ENCODE data around the gene PSMA7. TPM values are rescaled to one million over a fixed set of nuclear protein-coding genes. Genes with fewer than 3 reads are reported as not detected.
"Not testable (repeated sequence)": the region's sequence is repeated elsewhere in the genome, so short reads cannot be mapped to it uniquely, and the experiment has no call there.

PSMA7 gene
- total and polyA plus RNA-seq, 4 donors: 136 to 259 (median 206) TPM

DNA sequence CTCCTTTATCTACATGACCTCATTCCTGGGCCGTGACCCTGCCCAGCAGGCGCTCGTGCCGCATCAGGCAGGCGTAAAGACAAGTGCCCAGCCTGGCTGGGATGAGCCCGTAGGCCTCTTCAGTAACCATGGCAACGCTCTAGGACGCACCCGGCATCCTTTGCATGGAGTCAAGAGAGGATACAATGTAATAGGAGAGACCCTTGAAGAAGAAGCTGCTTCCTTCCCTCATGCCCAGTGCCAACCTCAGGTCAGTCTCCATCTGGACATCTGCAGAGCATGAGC, 25.9 kb downstream of the PSMA7 start:
- Histone ChIP-seq H3K9me3 (ENCODE audit: control insufficient read depth, low read length) (peaks cover 8% of the 10 kb centered on the region), H3K36me3 (ENCODE audit: control insufficient read depth in 1 of 2, insufficient read depth in 2 of 2, low read length in 1 of 2) (no peaks in the 10 kb centered on the region), H3K27ac (ENCODE audit: low read depth in 1 of 2, low read length in 2 of 2) (no peak overlapping the region), H3K4me3 (ENCODE audit: low read length in 2 of 2) (no peak overlapping the region), H3K4me1 (ENCODE audit: control insufficient read depth in 1 of 2, insufficient read depth in 2 of 2, low read length in 2 of 2) (no peaks in the 10 kb centered on the region), H3K27me3 (ENCODE audit: control insufficient read depth in 1 of 2, insufficient read depth in 2 of 2, low read length in 1 of 2) (no peaks in the 10 kb centered on the region)
- DNase-seq (no peak), ATAC-seq (ENCODE audit: low FRiP score) (no peak)
- intact Hi-C loops (cut with DNase I): no loop called here
- WGBS, 2 donors: 60 to 70% methylated on average over 9 of the region's 9 CpGs

DNA sequence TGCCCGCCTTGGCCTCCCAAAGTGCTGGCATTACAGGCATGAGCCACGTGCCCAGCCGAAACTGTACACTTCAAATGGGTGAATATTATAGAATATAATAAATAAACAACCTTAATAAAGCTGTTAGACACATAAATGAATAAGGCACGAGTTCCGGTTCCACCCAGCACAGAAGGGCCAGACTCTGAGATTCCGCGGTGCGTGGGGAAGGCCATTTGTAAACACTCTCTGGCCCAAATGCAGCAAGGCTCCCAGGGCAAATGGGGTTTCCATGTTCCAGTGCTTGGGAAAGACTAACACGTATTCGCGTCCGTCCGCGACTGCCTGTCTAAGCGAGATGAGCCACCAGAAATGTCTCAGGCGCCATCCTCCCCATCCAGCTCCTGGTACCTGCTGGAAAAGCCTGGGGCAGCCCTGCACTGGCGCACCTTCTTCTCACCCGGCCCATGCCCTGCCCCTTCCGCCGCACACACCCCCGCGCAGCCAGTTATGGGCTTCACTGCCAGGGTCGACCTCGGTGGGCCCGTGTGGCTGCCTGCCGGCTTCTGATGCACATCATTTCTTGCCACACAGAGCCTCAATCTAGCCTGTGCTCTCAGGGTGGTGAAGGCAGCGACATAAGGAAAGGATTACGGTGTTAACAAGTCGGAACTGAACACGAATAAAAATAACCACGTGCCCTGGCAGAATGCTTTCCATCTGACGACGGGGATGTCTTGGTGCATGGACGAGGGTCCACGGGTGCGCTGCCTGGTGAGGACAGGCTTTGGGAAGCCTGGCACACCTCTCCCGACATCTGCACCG, 26.4 kb downstream of the PSMA7 start:
- Histone ChIP-seq H3K9me3 (ENCODE audit: control insufficient read depth, low read length) (peaks cover 10% of the 10 kb centered on the region), H3K4me3 (ENCODE audit: low read length in 2 of 2) (no peak overlapping the region), H3K27me3 (ENCODE audit: control insufficient read depth in 1 of 2, insufficient read depth in 2 of 2, low read length in 1 of 2) (no peaks in the 10 kb centered on the region), H3K36me3 (ENCODE audit: control insufficient read depth in 1 of 2, insufficient read depth in 2 of 2, low read length in 1 of 2) (no peaks in the 10 kb centered on the region), H3K4me1 (ENCODE audit: control insufficient read depth in 1 of 2, insufficient read depth in 2 of 2, low read length in 2 of 2) (no peaks in the 10 kb centered on the region), H3K27ac (ENCODE audit: low read depth in 1 of 2, low read length in 2 of 2) (no peak overlapping the region)
- ATAC-seq (ENCODE audit: low FRiP score) (no peak), DNase-seq (no peak)
- WGBS, 2 donors: 83 to 85% methylated on average over 38 of the region's 38 CpGs
- intact Hi-C loops (cut with DNase I): no loop called here

DNA sequence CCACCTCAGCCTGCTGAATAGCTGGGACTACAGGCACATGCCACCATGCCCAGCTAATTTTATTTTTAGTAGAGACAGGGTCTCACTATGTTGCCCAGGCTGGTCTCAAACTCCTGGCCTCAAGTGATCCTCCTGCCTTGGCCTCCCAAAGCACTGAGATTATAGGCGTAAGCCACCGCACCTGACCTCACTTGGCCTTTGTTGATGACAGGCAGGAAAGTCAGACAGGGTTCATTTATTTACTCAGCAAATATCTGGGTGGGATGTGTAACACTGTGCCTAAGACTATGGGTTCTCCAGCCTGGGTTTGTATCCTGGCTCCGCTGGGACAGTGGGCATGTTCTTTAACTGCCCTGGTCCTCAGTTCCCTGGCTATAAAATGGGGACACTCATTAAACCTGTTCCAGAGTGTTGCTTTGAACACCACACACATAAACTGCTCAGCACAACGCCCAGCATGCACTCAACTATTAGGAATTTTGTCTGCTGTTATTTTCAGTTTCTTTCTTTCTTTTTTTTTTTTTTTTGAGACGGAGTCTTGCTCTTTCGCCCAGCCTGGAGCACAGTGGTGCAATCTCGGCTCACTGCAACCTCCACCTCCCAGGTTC, 27.3 kb downstream of the PSMA7 start:
- H3K4me3 ChIP-seq (ENCODE audit: low read length in 2 of 2); intact Hi-C loops (cut with DNase I); H3K4me1 ChIP-seq (ENCODE audit: control insufficient read depth in 1 of 2, insufficient read depth in 2 of 2, low read length in 2 of 2); H3K27me3 ChIP-seq (ENCODE audit: control insufficient read depth in 1 of 2, insufficient read depth in 2 of 2, low read length in 1 of 2); H3K27ac ChIP-seq (ENCODE audit: low read depth in 1 of 2, low read length in 2 of 2); ATAC-seq (ENCODE audit: low FRiP score); DNase-seq; H3K36me3 ChIP-seq (ENCODE audit: control insufficient read depth in 1 of 2, insufficient read depth in 2 of 2, low read length in 1 of 2): not testable (repeated sequence)
- WGBS, 2 donors: 63 to 73% methylated on average over 5 to 7 of the region's 7 CpGs
- H3K9me3 ChIP-seq (ENCODE audit: control insufficient read depth, low read length): peaks cover 10% of the 10 kb centered on the region

DNA sequence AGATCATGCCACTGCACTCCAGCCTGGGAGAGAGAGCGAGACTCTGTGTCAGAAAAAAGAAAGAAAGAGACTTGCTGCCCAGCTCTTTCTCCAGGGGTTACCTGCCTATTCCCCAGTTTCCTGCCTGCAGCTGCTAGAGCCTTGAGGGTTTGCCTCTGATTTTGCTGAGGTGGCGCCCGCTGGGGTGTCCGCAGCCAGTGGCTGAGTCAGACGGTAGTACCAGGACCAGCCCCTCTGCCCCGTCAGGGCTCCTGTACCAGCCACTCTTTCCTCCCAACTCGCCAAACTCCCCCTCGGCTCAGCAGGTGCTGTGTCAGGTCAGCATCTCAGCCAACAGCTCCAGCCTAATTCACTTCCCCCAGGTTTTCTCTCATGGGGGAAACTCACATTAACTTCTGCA, 28.3 kb downstream of the PSMA7 start:
- intact Hi-C loops (cut with DNase I): no loop called here
- H3K9me3 ChIP-seq (ENCODE audit: control insufficient read depth, low read length): peaks cover 10% of the 10 kb centered on the region
- WGBS, 2 donors: 21 to 42% methylated on average over 6 to 8 of the region's 8 CpGs
- DNase-seq: no peak
- H3K4me3 ChIP-seq (ENCODE audit: low read length in 2 of 2): no peak overlapping the region
- no peaks in the 10 kb centered on the region for H3K27me3 ChIP-seq (ENCODE audit: control insufficient read depth in 1 of 2, insufficient read depth in 2 of 2, low read length in 1 of 2)
- H3K36me3 ChIP-seq (ENCODE audit: control insufficient read depth in 1 of 2, insufficient read depth in 2 of 2, low read length in 1 of 2): no peaks in the 10 kb centered on the region
- H3K27ac ChIP-seq (ENCODE audit: low read depth in 1 of 2, low read length in 2 of 2): no peak overlapping the region
- ATAC-seq (ENCODE audit: low FRiP score): no peak
- no peaks in the 10 kb centered on the region for H3K4me1 ChIP-seq (ENCODE audit: control insufficient read depth in 1 of 2, insufficient read depth in 2 of 2, low read length in 2 of 2)

DNA sequence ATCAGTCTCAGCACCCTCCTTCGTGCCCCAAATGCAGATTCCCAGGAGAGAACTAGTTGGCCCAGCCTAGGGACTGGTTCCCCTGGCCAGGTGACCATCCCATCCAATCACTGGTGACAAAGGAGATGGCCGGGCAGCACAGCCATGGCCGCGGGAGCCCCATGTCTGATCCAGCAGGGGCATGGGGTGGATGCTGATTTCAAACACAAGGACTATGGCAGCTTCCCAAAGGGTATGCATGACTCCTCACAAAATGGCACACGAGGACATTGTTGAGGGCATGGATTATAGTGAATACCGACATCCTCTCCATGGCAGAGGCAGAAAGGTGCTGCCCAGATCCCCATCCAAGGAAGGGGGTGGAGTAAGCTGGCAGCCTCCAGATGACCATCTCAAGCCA, 30.8 kb downstream of the PSMA7 start:
- H3K27ac ChIP-seq (ENCODE audit: low read depth in 1 of 2, low read length in 2 of 2): no peak overlapping the region
- ATAC-seq (ENCODE audit: low FRiP score) (no peak), DNase-seq (no peak)
- intact Hi-C loops (cut with DNase I): no loop called here
- peaks cover 17% of the 10 kb centered on the region for H3K9me3 ChIP-seq (ENCODE audit: control insufficient read depth, low read length)
- no peak overlapping the region for H3K4me3 ChIP-seq (ENCODE audit: low read length in 2 of 2)
- H3K4me1 ChIP-seq (ENCODE audit: control insufficient read depth in 1 of 2, insufficient read depth in 2 of 2, low read length in 2 of 2): no peaks in the 10 kb centered on the region
- 91 to 92% methylated on average over 6 of the region's 6 CpGs for WGBS, 2 donors
- H3K27me3 ChIP-seq (ENCODE audit: control insufficient read depth in 1 of 2, insufficient read depth in 2 of 2, low read length in 1 of 2): no peaks in the 10 kb centered on the region
- no peaks in the 10 kb centered on the region for H3K36me3 ChIP-seq (ENCODE audit: control insufficient read depth in 1 of 2, insufficient read depth in 2 of 2, low read length in 1 of 2)

DNA sequence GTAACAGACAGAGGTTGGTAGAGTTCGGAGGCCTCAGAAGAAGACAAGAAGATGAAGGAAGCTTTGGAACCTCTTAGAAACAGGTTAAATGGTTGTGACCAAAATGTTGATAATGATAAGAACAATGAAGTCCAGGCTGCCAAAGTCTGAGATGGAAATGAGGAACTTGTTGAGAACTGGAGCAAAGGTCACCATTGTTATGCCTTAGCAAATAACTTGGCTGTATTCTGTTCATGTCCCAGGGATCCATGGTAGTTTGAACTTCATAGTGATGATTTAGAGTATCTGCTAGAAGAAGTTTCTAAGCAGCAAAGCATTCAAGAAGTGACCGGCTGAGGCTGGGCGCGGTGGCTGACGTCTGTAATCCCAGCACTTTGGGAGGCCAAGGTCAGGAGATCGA, 32.0 kb downstream of the PSMA7 start:
- Histone ChIP-seq H3K27me3 (ENCODE audit: control insufficient read depth in 1 of 2, insufficient read depth in 2 of 2, low read length in 1 of 2) (no peaks in the 10 kb centered on the region), H3K27ac (ENCODE audit: low read depth in 1 of 2, low read length in 2 of 2) (no peak overlapping the region), H3K4me3 (ENCODE audit: low read length in 2 of 2) (no peak overlapping the region), H3K9me3 (ENCODE audit: control insufficient read depth, low read length) (peaks cover 23% of the 10 kb centered on the region), H3K4me1 (ENCODE audit: control insufficient read depth in 1 of 2, insufficient read depth in 2 of 2, low read length in 2 of 2) (no peaks in the 10 kb centered on the region), H3K36me3 (ENCODE audit: control insufficient read depth in 1 of 2, insufficient read depth in 2 of 2, low read length in 1 of 2) (no peaks in the 10 kb centered on the region)
- intact Hi-C loops (cut with DNase I): no loop called here
- no peak for DNase-seq
- no peak for ATAC-seq (ENCODE audit: low FRiP score)
- 94 to 97% methylated on average over 6 of the region's 6 CpGs for WGBS, 2 donors

DNA sequence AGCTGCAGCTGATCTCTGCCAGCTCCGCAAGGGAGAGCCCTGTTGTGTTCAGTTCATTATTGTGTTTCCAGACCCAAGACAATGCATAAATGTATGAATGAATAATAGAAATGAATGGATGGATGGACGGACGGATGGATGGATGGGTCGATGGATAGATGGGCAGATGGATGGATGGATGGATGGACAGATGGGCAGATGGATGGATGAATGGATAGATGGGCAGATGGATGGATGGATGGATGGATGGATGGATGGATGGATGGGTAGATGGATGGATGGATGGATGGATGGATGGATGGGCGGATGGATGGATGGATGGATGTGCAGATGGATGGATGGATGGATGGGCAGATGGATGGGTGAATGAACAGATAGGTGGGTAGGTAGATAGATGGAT, 37.6 kb downstream of the PSMA7 start:
- DNase-seq (no peak), ATAC-seq (ENCODE audit: low FRiP score) (no peak)
- Histone ChIP-seq H3K9me3 (ENCODE audit: control insufficient read depth, low read length) (peaks cover 19% of the 10 kb centered on the region), H3K4me1 (ENCODE audit: control insufficient read depth in 1 of 2, insufficient read depth in 2 of 2, low read length in 2 of 2) (no peaks in the 10 kb centered on the region), H3K27me3 (ENCODE audit: control insufficient read depth in 1 of 2, insufficient read depth in 2 of 2, low read length in 1 of 2) (no peaks in the 10 kb centered on the region), H3K36me3 (ENCODE audit: control insufficient read depth in 1 of 2, insufficient read depth in 2 of 2, low read length in 1 of 2) (no peaks in the 10 kb centered on the region), H3K4me3 (ENCODE audit: low read length in 2 of 2) (no peak overlapping the region), H3K27ac (ENCODE audit: low read depth in 1 of 2, low read length in 2 of 2) (no peak overlapping the region)
- WGBS, 2 donors: 92 to 93% methylated on average over 5 of the region's 5 CpGs
- intact Hi-C loops (cut with DNase I): no loop called here

DNA sequence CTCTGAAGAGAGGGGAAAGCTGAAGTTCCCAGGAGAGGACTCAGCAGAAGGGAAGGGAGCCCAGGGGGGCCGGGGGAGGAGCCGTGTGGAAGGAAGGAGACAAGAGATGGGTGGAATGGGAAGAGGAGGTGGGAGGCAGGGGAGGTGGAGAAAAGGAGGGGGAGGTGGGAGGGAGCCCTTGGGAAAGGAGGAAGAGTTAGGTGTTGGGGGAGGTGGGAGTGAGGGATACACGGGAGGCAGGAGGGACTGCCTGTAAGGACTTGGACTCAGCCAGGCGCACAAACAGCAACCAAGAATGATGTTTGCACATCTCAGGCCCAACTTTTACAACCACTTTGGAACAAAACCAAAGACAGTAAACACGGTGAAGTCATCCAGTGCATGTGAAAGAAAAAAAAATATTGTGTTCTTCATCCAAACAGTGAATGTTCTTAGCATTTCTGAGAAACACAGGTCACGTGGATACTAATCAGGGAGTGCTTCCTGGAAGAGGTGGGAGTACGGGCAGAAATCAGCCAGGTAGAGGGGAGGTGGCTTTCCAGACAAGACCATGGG, 38.3 kb downstream of the PSMA7 start:
- no peaks in the 10 kb centered on the region for H3K4me1 ChIP-seq (ENCODE audit: control insufficient read depth in 1 of 2, insufficient read depth in 2 of 2, low read length in 2 of 2)
- no peaks in the 10 kb centered on the region for H3K36me3 ChIP-seq (ENCODE audit: control insufficient read depth in 1 of 2, insufficient read depth in 2 of 2, low read length in 1 of 2)
- H3K4me3 ChIP-seq (ENCODE audit: low read length in 2 of 2): no peak overlapping the region
- 16 to 19% methylated on average over 7 of the region's 7 CpGs for WGBS, 2 donors
- no peak for ATAC-seq (ENCODE audit: low FRiP score)
- no peak overlapping the region for H3K27ac ChIP-seq (ENCODE audit: low read depth in 1 of 2, low read length in 2 of 2)
- DNase-seq: no peak
- no peaks in the 10 kb centered on the region for H3K27me3 ChIP-seq (ENCODE audit: control insufficient read depth in 1 of 2, insufficient read depth in 2 of 2, low read length in 1 of 2)
- intact Hi-C loops (cut with DNase I): no loop called here
- H3K9me3 ChIP-seq (ENCODE audit: control insufficient read depth, low read length): peaks cover 23% of the 10 kb centered on the region

DNA sequence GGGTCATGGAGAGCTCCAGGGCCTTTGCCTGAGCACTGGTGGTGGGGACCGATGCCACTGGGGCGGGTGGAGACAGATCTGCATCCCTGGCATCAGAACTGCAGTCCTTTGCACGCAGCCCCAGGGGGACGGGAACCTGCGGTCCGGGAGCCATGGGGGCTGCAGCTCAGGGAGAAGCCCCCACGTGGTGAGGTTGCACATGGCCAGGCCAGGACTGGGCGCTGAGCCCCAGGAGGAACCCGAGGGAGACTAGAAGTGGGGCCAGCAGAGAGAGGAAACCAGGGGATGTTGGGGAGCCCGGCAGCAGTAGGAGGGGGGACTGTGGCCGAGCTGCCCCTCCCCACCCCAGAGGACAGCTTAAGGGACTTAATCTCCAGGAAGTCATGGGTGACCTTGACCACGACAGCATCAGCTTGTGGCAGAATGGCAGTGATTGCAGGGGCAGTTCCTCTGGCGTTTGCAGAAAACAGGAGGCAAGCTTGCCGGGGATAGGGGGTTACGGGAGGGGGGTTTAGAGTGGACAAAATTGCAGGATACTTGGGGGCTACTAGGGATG, 38.9 kb downstream of the PSMA7 start:
- intact Hi-C loops (cut with DNase I): no loop called here
- ATAC-seq (ENCODE audit: low FRiP score) (no peak), DNase-seq (no peak)
- Histone ChIP-seq H3K36me3 (ENCODE audit: control insufficient read depth in 1 of 2, insufficient read depth in 2 of 2, low read length in 1 of 2) (no peaks in the 10 kb centered on the region), H3K4me1 (ENCODE audit: control insufficient read depth in 1 of 2, insufficient read depth in 2 of 2, low read length in 2 of 2) (no peaks in the 10 kb centered on the region), H3K27me3 (ENCODE audit: control insufficient read depth in 1 of 2, insufficient read depth in 2 of 2, low read length in 1 of 2) (no peaks in the 10 kb centered on the region), H3K4me3 (ENCODE audit: low read length in 2 of 2) (no peak overlapping the region), H3K27ac (ENCODE audit: low read depth in 1 of 2, low read length in 2 of 2) (no peak overlapping the region), H3K9me3 (ENCODE audit: control insufficient read depth, low read length) (peaks cover 25% of the 10 kb centered on the region)
- 39 to 52% methylated on average over 15 of the region's 15 CpGs for WGBS, 2 donors
